Measurements from ENCODE around the gene ARHGAP33. TPM values are rescaled to one million over a fixed set of nuclear protein-coding genes. Genes with fewer than 3 reads are reported as not detected.

ARHGAP33 gene
- total and polyA plus RNA-seq, 2 of the 4 experiments (the other 2 are of a cell fraction), result 0.72 to 11.9 TPM

GRCh38 chr19:35757749-35758608, 17.4 kb upstream of the ARHGAP33 start, which contains the start of gene PROSER3:
Gene PROSER3, plus strand, starts transcription at chr19:35758176. Its CDS starts 40 bp downstream, at chr19:35758216.
- Histone ChIP-seq H3K4me2 (ENCODE audit: low read depth, low read length) (peak within 1 kb of the TSS; percentile 93), H2BK20ac (ENCODE audit: low read depth, low read length) (peak within 1 kb of the TSS; percentile 47; the same call in 1 of the 2 replicates), H4K5ac (ENCODE audit: low read depth, low read length) (peak within 1 kb of the TSS; percentile 80), H3K23ac (ENCODE audit: low read depth, low read length) (peak within 1 kb of the TSS; percentile 96), H4K8ac (ENCODE audit: low read depth in 2 of 2, low read length in 2 of 2) (peak within 1 kb of the TSS; percentile 80 to 99), H3K18ac (ENCODE audit: low read depth, low read length) (peak within 1 kb of the TSS; percentile 68), H4K91ac (ENCODE audit: insufficient read depth, low read depth, low read length) (peak within 1 kb of the TSS; percentile 92), H3K27me3 (ENCODE audit: control insufficient read depth, insufficient read depth, low read length) (no peaks in the 10 kb centered on the region), H3K27ac (ENCODE audit: insufficient read depth, low read length) (peak within 1 kb of the TSS; percentile 97), H2AK9ac (replicated peaks; ENCODE audit: low read depth, low read length, poor library complexity) (peak within 1 kb of the TSS; percentile 95), H2AFZ (replicated peaks; ENCODE audit: low read length, poor library complexity) (peak within 1 kb of the TSS; percentile 96), H3K4ac (ENCODE audit: low read depth, low read length) (peak within 1 kb of the TSS; percentile 93), H3K9me3 (ENCODE audit: control insufficient read depth, insufficient read depth, low read length) (no peaks in the 10 kb centered on the region), H3K9me1 (ENCODE audit: insufficient read depth, low read length) (peaks cover 20% of the 10 kb centered on the region; the same call in 1 of the 2 replicates), H2AK5ac (ENCODE audit: low read depth, low read length) (peak within 1 kb of the TSS; percentile 82), H2BK120ac (ENCODE audit: low read depth, low read length) (peak within 1 kb of the TSS; percentile 92), H3K14ac (replicated peaks; ENCODE audit: low read depth, low read length) (peak within 1 kb of the TSS; percentile 96), H3K4me3 (ENCODE audit: insufficient read depth, low read depth, low read length) (peak within 1 kb of the TSS; percentile 58), H2BK15ac (ENCODE audit: low read depth, low read length) (peak within 1 kb of the TSS; percentile 56; the same call in 1 of the 3 replicates), H3K4me1 (ENCODE audit: control insufficient read depth, insufficient read depth, low read length) (peaks cover 13% of the 10 kb centered on the region), H3K9ac (ENCODE audit: low read depth, low read length) (peak within 1 kb of the TSS; percentile 90), H3K56ac (ENCODE audit: extremely low read depth, insufficient read depth, low read length) (peak within 1 kb of the TSS; percentile 95), H2BK5ac (ENCODE audit: low read depth, low read length, poor library complexity, severe bottlenecking) (peak within 1 kb of the TSS; percentile 96), H3K79me1 (ENCODE audit: low read depth in 1 of 2, low read length in 2 of 2) (peaks cover 35 to 64% of the 10 kb centered on the region in 2 experiments), H4K20me1 (ENCODE audit: insufficient read depth, low read length) (peaks cover 6% of the 10 kb centered on the region; the same call in 1 of the 2 replicates), H3K36me3 (ENCODE audit: control insufficient read depth, insufficient read depth, low read length) (peaks cover 28% of the 10 kb centered on the region)
- in situ Hi-C loops (cut with MboI; ENCODE audit: low sequenced_read_pairs) (no loop called here), intact Hi-C loops (cut with micrococcal nuclease) (loop anchor here (2.0 to 5.0 kb wide), 2 partner anchors 17 to 174 kb away; partner anchors contain the start of gene ARHGAP33), dilution Hi-C loops (cut with HindIII; ENCODE audit: low sequenced_read_pairs, unreplicated experiment) (no loop called here)
- DNase-seq (peak; percentile 100), ATAC-seq (ENCODE audit: low read depth) (peak; percentile 86)
- TF ChIP-seq USF2 (IDR thresholded peaks at IDR 0.05; ENCODE audit: low read depth, low read length), result peak; percentile 29; the same call in 1 of the 2 replicates
- peak; percentile 49; the same call in 1 of the 2 replicates for TF ChIP-seq MXI1 (IDR thresholded peaks at IDR 0.05; ENCODE audit: borderline replicate concordance, low read depth, low read length)
- TF ChIP-seq POLR2A (IDR thresholded peaks at IDR 0.05; ENCODE audit: low read depth, low read length), result peak; percentile 71
- TF ChIP-seq MAZ (IDR thresholded peaks at IDR 0.05; ENCODE audit: borderline replicate concordance, low read depth, low read length), result peak; percentile 77; the same call in 1 of the 2 replicates
- peak; percentile 90; the same call in 1 of the 2 replicates for TF ChIP-seq FOS (IDR thresholded peaks at IDR 0.05; ENCODE audit: low read depth, low read length)
- no peak for TF ChIP-seq NFE2L2 (IDR thresholded peaks at IDR 0.05; ENCODE audit: low read depth, low read length)
- ChIA-PET CTCF (interaction anchor here (0.6 kb wide), 1 partner anchor 173 kb away, joined by 3 read pairs; no protein-coding TSS in a partner anchor), POLR2A (ENCODE audit: unreplicated experiment) (no interaction called here)
- BruUV-seq (replicated peaks), result TSS peak; percentile 74
- 2% methylated on average over 14 of the region's 53 CpGs; no CpG with 5 or more reads in 1 of the 2 experiments for WGBS, 2 experiments (ENCODE audit: extremely low coverage in 2 of 2, insufficient read length in 1 of 2)

All from IMR-90 (cell line).